T-helper 2 cell treated with Interferon-gamma antibody and Interleukin-4, amounts not matched to agents 100 ng/mL and 5 ng/mL, for 36 hours (primary cell): ENCODE data around the gene ALPI. TPM values are rescaled to one million over a fixed set of nuclear protein-coding genes. Genes with fewer than 3 reads are reported as not detected.
"Not testable (repeated sequence)": the region's sequence is repeated elsewhere in the genome, so short reads cannot be mapped to it uniquely, and the experiment has no call there.

Source experiments
- intact Hi-C: fragments of 100-400 bp; cut with micrococcal nuclease; formaldehyde crosslinking; loops from one replicate; pipeline ENCODE4 v1.15.1; 2023
- total RNA-seq: library from RNA; stranded (reverse); gene quantifications from 2 replicates; pipeline ENCODE4 v1.2.3, GENCODE V29; 2022

The ALPI gene
- total RNA-seq, 1 donor from 2014 or later, result not detected

DNA sequence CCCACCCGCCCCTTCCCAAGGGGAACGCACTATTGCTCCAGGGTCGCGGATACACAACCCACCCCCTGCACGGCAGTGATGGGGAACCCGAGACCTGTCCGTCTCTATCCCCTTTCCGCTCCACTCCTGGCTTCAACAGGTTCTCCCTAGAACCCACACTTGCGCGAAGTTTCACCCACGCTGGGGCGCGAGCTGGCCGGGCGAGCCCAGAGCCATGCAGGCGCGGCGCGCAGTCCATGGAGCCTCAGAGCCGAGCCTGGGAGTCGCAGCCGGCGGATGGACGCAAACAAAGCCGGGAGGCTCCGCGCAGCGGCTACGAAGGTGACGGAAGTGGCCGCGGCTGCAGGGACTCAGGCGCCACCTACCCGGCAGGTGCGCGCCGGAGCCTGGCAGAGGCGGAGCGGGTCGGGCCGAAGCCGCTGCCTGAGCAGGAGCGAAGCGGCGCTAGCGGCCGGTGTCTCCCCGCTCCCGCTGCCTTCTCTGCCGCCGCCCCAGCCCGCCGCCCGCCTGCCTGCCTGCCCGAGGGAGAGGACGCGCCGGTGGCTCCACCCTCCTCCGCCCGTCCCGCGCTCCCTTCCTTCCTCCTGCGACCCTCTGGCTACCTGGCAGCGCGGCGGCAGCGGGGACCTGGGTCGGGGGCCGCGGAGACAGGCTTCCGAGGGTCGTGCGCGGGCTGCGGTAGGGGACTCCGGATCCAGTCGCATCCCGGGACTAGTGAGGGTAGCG lies 35.3 kb upstream of the ALPI start:
- intact Hi-C loops, result no loop called here

DNA sequence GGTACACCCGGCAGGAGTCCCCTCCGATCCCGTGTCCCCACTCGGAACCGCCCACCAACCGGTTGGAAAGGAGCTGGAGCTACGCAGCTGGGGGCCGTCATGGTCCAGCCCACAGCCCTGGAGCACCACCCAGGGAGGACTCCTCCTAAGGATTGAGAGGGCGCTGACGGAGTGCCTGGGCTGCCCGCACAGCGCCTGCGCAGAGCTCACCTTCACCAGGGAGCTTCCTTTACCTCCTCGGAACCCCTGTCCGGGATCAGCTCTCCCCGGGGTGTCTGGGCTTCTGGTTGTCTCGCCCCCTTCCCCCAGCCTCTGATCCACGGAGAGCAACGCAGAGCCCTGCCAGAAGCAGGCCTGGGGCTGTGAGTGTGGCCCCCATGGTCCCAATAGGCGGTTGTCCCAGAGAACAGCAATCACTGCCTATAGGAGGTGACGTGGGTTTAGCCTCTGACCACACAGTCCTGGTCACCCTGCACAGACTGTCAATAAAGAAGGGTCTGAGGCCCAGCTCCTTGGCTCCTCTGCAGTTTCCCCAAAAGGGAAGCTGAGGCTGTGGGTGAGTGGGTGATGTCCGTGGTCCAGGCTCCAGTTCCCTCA lies 34.7 kb upstream of the ALPI start:
- intact Hi-C loops, result no loop called here

DNA sequence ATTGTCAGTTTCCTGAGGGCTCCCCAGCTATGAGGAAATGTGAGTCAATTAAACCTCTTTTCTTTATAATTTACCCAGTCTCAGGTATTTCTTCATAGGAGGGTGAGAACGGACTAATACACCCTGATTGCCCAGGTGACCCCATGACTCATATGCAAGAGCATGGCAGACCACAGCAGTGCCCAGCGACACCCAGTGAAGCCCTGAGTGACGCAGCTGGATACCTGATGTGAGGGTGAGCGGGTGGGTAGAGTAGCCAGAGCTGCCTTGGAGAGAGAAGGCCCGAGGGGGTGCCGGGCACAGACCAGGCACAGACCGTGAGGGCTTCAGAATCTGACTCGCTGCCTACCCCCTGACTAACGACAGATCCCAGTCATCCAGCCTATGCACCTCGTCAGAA lies 33.9 kb upstream of the ALPI start:
- intact Hi-C loops, result no loop called here

DNA sequence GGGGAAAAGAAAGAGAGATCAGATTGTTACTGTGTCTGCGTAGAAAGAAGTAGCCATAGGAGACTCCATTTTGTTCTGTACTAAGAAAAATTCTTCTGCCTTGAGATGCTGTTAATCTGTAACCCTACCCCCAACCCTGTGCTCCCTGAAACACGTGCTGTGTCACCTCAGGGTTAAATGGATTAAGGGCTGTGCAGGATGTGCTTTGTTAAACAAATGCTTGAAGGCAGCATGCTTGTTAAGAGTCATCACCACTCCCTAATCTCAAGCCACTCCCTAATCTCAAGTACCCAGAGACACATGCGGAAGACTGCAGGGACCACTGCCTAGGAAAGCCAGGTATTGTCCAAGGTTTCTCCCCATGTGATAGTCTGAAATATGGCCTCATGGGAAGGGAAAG lies 33.0 kb upstream of the ALPI start:
- intact Hi-C loops, result not testable (repeated sequence)

DNA sequence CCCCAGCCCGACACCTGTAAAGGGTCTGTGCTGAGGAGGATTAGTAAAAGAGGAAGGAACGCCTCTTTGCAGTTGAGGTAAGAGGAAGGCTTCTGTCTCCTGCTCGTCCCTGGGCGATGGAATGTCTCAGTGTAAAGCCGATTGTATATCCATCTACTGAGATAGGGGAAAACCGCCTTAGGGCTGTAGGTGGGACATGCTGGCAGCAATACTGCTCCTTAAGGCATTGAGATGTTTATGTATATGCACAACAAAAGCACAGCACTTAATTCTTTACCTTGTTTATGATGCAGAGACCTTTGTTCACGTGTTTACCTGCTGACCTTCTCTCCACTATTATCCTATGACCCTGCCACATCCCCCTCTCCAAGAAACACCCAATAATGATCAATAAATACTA lies 32.5 kb upstream of the ALPI start:
- intact Hi-C loops, result not testable (repeated sequence)

DNA sequence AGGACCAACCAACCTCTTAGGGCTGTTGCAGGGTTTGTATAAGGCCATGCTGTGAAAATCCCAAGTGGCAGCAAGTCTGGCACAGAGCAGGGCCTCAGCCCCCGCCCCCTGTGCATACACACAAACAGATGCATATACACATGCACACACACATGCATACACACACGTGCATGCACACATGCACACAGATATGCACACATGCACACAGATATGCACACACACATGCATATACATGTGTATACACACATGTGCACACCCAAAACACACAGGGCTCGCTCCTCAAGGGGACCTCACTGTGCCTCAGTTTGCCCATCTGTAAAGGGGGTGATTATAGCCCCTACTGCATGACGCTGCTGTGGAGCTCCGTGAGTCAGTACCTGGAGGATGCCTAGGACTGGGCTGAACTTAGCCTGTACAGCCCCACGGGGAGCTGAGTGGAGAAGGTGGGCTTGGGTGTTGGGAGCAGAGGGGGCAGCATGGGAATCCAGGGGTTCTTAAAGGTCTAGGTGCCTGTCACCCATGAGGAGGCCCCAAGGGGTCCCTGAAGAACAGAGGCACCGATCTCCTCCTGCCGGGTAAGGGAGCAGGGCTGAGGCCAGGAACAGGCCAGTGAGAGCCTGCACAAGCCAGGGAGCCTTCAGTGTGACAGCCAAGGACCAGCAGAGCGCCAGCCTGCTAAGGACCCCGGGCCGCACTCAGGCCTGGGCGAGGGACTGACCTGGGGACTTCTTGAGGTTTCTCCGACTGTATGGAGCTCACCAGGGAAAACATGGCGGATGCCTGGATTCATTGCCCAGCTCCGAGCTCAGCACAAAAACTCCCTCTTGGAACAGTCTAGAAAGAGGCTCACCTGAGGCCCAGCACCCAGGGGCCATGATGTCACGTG lies 24.0 kb upstream of the ALPI start:
- intact Hi-C loops, result no loop called here

DNA sequence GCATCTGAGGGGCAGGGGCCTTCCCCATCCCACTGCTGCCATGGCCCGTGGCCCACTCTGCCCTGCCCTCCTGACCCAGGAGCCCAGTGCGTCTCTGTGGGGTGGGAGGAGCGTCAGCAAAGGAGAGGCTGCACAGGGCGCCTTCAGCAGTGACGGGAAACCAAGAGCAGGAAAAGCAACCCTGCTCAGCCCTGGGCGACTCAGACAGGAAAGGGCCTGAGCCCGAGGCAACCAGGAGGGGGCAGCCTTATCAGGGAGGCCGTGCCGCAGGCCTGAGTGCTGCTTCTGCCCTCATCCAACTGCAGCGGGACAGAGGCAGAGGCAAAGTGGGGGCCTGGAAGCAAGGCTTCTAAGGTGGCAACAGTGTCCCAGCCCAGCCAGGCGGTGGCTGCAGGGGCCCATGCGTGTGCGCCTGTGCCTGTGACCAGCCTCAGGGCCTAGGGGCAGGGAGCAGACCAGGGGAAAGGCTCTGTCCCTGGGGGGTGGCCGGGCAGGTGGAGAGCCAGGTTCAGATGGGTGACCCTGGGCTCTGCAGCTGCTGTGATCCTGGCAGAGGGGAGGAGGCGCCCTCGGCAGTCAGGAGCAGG lies 23.3 kb upstream of the ALPI start:
- intact Hi-C loops, result no loop called here

DNA sequence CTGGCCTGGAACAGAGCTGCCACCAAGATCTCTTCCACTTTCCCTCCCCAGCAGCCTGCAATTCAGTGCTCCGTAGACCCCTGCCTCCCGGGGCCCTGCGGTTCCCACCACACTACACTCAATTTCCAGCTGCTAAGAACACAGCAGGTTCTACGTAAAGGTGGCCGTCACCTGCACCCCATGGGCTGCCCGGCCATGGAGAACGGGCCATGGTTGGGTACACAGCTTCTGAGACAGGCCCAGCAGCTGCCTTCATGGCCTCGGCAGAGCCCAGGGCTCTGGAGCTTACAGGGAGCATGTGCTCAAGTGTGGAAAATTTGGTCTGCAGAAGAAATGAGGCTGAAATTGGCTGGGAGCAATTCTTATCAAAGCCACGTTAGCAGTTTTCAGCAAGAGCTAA lies 22.3 kb upstream of the ALPI start:
- intact Hi-C loops, result not testable (repeated sequence)

DNA sequence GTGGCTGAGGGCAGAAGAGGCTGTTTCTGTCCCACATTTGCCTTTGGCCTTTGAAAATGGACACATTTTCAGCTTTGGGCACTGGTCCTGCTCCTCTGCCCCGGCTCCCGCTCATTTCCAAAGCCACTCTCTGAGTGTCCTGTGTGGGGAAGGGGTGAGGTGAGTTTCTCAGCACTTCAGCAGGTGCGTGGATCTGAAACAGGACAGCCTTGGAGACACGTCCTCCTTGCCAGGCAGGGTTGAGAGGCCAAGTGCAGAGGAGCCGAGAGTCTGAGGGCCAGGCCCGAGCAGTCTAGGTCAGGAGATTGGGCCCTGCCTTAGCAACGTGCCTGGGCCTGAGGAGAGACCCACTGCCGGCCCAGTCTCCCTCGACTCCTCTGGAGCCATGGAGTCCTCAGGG lies 21.9 kb upstream of the ALPI start:
- intact Hi-C loops, result no loop called here

DNA sequence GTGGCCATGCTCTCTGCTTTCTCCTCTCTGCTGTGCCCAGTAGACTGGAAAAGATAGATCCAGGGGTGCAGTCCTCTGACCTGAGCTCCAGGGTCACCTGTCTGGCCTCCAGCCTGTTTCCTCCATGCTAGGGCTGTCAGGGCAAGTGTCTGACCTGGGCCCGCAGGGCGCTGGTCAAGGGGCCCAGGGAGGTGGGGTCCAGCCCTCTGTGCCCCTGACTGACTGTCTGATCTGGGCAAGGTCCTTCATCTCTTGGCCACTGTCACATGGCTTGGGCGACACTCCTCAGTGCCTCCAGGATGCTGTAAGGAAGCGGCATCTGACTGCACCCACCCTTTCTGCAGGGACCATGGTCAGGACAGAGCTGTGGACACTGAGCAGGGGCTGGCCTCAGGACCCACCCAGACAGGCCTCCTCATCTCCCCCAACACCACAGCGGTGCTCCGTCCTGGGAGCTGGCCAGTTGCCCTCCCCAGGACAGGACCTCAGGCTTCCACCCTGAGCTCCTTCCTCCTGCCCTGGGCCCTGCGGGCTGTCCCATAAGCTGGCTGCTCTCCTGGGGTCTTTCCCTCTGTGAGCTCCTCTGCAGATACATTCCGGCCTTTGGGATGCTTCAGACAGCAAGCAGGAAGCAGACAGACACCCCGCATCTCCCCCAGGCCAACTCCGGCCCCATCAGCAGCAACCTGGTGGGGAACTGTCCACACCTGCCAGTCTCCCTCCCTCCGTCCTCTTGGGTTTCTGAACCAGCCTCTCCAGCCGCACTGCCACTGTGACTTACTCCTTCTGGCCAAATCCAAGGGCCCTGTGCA lies 21.2 kb upstream of the ALPI start:
- intact Hi-C loops, result no loop called here

DNA sequence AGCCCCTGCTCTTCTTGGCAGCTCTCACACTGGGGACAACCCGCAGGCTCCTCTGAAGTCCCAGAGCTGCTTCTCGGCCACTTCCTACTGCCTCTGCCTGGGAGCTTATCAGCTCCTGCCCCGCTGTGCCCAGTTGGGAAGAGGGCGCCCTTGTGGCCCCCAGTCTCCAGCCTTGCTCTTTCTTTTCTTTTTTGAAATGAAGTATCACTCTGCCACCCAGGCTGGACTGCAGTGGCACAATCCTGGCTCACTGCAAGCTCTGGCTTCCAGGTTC lies 20.6 kb upstream of the ALPI start:
- intact Hi-C loops, result no loop called here

DNA sequence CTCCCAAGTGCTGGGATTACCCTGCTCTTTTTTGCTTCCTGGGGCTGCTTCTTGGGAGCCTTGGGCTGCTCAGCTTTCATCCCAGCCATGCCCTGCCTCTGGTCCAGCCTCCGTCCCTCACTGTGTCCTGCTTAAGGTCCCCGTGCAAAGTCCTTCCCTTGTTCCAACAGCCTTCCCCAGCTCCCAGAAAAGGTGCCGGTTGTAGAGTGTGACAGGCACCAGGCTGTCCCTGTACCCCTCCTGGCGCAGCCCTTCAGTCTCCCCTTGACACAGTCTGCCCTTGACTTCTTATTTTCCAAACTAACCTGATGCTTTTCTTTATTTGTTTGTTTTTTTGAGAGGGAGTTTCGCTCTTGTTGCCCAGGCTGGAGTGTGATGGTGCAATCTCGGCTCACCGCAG lies 20.1 kb upstream of the ALPI start:
- intact Hi-C loops, result no loop called here

DNA sequence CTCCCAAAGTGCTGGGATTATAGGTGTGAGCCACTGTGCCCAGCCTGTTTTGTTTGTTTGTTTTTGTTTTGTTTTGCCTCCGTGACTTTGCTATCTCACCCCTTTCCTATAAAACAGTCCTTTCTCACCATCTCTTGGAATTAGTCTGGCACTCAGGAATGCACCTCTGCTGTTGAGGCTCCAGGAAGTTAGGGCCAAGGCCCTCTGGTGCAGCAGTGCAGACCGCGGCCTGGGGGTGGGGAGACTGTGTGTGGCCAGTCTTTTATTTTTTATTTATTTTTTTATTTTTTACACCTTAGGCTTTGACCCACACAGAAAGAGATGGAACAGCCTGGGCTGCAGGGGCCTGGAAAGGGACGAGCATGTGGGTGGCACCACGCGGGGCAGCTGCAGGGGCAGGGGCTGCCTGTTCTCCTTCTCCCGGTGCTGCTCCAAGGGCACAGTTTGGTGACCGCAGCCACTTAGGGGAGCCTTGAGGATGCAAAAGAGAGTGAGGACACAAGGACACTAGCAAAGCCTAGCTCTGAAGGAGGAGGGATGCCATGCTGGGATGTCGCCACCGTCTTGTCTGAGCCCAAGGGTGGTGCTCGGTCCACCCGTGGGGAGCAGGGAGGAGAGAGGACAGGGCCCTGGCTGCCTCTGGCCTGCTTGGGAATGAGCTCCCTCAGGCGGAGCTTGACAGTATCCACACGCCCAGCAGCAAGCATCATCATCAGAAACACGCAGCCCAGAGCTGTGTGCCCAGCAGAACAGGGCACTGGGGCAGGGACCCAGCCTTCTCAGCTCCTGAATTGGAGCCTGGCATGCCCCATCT lies 19.4 kb upstream of the ALPI start:
- intact Hi-C loops, result no loop called here

DNA sequence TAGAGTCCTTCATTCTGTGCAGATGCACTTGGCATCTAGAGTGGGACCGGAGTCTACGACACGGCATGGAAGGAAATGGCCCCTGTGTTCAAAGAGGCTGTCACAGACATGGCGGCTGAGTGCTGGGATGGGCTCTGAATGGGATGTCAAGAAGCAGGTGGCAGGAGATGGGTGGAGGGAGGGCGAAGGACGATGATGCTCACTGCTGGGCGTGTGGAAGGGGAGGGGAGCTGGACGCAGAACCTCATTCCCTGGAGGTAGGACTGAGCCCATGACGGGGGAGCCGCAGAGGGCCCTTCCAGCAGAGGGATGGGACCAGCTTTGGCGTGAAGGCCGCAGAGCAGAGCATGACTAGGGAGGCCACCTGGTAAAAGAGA lies 18.8 kb upstream of the ALPI start:
- intact Hi-C loops, result no loop called here

DNA sequence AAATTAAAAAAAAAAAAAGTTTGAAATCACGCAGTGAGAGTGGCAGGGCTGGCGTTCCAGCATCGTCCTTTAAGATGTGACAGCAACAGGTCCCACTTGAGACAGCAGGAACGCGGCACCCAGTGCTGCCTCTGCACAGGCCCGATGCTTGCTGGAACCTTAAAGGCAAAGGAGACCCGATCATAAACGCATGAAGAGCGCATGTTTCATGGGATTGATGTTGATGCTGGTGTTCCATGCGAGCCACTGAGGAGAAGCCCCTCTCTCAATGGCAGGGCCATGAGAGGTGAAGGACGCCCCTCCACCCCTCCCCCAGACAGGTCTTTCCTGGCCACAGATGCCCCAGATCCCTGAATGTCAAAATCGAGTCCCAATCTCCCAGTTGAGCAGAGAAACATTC lies 17.9 kb upstream of the ALPI start:
- intact Hi-C loops, result no loop called here

DNA sequence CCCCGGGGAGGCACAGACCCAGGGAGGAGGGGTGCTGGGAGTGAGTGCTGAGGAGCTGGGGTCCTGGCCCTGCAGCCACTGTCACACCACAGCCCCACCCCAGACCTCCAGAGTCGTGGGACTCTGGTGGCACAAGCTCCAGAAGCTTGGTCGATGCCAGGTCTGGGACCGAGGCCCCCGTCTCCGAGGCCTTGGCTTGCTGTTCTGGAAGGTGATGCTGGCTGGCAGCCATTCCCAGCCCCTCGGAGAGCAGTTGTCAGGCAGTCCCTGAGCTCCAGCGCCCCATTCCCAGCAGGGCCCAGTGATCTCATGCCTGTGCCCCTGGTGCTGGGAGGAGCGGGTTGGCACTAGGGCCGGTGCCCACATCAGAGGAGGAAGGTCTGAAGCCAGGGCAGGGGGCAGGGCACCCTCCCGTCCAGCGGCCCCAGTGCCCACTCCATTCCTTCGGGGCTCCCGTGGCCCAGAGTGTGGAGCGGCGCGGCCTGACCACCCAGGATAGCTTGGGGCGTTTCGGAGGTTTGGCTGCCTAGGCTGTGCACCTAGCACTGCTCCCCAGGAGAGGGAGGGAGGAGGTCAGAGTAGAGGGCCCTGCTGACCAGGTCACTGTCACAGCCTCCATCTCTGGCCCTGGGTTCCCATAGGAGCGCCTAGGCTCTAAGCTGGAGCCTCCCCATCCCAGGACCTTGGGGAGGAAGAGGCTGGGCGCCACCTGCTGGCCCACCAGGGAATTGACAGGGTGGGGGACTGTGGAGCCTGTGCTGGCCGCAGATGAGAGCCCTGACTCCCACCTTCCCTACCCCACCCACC lies 16.8 kb upstream of the ALPI start:
- intact Hi-C loops, result no loop called here

DNA sequence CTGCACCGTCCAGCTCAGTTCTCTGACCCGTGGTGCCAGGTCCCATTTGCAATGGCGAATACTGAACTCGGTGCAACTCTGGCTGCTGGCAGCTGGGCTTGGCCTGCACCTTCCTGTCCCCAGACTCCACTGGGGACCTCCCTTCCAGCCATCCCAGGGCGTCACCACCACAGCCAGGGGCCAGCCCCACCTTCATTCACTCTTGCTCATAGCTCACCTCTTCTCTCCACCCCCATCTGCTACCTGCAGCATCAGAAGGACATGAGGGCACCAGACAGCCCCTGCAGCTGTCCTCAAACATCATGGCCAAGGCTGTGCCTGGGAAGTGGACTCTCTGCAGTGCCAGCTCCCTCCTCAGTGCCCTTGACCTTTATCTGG lies 16.2 kb upstream of the ALPI start:
- intact Hi-C loops, result loop anchor here (1.0 to 5.0 kb wide), 3 partner anchors 83 to 533 kb away; partner anchors contain the start of gene PRSS56

DNA sequence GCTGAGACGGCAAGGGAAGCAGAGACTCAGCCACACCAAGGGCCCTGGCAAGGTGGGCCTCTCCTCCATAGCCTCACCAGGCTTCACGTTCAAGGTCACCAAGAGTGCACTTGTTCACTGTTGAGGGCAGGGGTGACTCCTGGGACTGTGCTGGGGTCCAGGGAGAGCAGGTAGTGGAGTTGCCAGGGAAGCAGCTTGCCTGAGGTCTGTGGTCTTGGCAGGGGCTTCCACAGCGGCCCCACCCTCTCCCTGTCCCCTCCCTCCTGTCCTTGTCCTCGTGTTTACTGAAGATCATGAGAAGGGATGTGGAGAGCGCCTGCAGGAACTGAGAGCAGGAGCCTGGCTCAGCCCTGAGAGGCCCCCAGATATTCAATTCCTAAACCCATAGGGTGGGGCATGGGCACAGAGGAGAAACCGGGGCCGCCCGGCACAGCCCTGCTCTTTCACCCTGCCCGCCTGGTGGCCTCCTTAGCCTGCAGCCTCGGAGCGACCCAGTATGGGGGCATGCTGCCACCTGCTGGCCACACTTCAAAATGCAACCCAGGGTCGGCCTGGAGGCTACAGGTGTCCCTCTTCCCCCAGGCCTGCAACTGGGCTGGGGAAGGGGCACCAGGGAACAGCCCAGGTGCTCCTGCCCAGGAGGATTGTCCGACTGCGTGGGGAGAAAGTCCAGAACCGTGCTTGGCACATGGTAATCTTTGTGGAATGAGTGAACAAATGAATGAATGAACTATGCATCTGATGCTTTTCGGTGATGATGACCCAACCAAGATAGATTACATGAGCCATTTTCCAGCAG lies 15.5 kb upstream of the ALPI start:
- intact Hi-C loops, result loop anchor here (1.0 to 5.0 kb wide), 3 partner anchors 82 to 534 kb away; partner anchors contain the start of gene PRSS56
